Prostate gland (tissue), 2 donors: Measurements from ENCODE around the gene HKDC1. TPM values are rescaled to one million over a fixed set of nuclear protein-coding genes. Genes with fewer than 3 reads are reported as not detected.

Source experiments
- DNase-seq: peaks from one replicate; pipeline ENCODE4 v3.0.0-alpha.2; 2019; ENCODE audit warnings: low spot score
- H3K27ac ChIP-seq, 2 donors: fragments of 200-600 bp; sonication (generic); 2 replicates each; pipeline ENCODE4 v1.5.1; 2017 to 2019
- H3K27me3 ChIP-seq: fragments of 200-600 bp; sonication (generic); replicated peaks from 2 replicates; pipeline ENCODE4 v1.5.1; 2019; ENCODE audit not compliant: insufficient read depth
- H3K36me3 ChIP-seq, 2 donors: fragments of 200-600 bp; sonication (generic); 1 replicate in 1 of 2; 2 replicates in 1 of 2; pipeline versions ENCODE4 v1.5.1 to v1.8.1; 2017 to 2019
- H3K4me1 ChIP-seq: fragments of 200-600 bp; sonication (generic); replicated peaks from 2 replicates; pipeline ENCODE4 v1.5.1; 2019
- H3K4me3 ChIP-seq, 2 donors: fragments of 200-600 bp; sonication (generic); 2 replicates each; pipeline ENCODE4 v1.5.1; 2017 to 2019
- H3K9me3 ChIP-seq: fragments of 200-600 bp; sonication (generic); 2 replicates; pipeline ENCODE4 v1.5.1; 2017
- POLR2A ChIP-seq: fragments of 450-650 bp; IDR thresholded peaks from one replicate; pipeline ENCODE4 v1.6.1; 2016; ENCODE audit warnings: antibody characterized with exemption, mild to moderate bottlenecking
- POLR2AphosphoS5 ChIP-seq: sonication (generic); formaldehyde crosslinking; IDR thresholded peaks from one replicate; pipeline ENCODE4 v1.6.1; 2017; ENCODE audit warnings: antibody characterized with exemption
- WGBS: methylation state at CpG from one replicate; pipeline ENCODE4 v1.1.5; 2018; 5-methylcytosine and 5-hydroxymethylcytosine counted together
- intact Hi-C: fragments of 100-400 bp; cut with DNase I; formaldehyde crosslinking; loops from one replicate; pipeline ENCODE4 v1.14.2; 2022
- total RNA-seq, 2 donors: library from RNA; depleted of rRNA; stranded (reverse); fragments of >200 nt; gene quantifications; one replicate each; pipeline ENCODE4 v1.1.0, GENCODE V29; 2016
- TF ChIP-seq, protein P1 (sequence below), 4 experiments: fragments of 200-600 bp in 2 of 4; fragments of 450-650 bp in 2 of 4; sonication (generic) in 2 of 4; IDR thresholded peaks; 1 replicate in 3 of 4; 2 replicates in 1 of 4; pipeline ENCODE4 v1.5.1; 2016 to 2019; ENCODE audit warnings: antibody characterized with exemption in 4 of 4, mild to moderate bottlenecking in 2 of 4, moderate library complexity in 2 of 4

Gene HKDC1
- total RNA-seq, 2 donors from 2014 or later = 0.23 to 1.6 TPM

DNA sequence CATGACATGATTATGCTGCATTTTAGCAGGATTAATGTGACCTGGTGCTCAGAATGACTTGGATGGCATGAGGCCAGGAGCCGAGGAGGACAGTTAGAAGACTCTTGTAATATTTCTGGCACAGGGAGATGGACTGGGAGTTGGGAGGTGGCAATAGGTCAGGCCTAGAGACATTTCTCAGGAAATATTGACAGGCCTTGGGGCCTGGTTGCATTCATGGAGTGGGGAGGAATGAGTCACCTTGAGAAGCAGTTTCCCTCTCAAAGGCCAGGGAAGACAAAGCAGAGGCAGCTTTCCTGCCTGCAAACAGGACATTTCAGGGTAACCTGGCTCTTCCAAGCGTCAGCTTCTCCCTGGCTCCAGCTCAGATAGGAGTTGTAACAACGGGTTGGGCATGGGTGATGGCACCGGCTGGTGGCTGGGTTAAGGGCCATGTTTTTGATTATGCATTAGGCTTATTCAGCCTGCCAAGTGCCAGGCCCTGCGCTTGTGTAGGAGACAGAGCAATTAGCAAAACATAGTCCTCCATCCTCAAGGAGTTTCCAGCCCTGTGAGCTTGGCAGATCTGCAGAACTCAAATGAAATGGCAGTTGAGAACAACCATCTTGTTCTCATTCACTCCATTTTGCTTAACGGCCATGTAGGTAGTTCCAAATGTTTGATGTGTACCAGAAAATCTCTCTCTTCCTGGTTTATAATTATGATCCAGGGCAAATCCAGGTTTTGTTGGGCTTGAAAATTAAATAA is 96.4 kb downstream of the HKDC1 start:
- intact Hi-C loops = loop anchor here (5.0 kb wide), 4 partner anchors 46 to 79 kb away; no protein-coding TSS in a partner anchor
- H3K4me3 ChIP-seq = no peak overlapping the region
- H3K36me3 ChIP-seq = no peaks in the 10 kb centered on the region
- TF ChIP-seq, protein P1, sequence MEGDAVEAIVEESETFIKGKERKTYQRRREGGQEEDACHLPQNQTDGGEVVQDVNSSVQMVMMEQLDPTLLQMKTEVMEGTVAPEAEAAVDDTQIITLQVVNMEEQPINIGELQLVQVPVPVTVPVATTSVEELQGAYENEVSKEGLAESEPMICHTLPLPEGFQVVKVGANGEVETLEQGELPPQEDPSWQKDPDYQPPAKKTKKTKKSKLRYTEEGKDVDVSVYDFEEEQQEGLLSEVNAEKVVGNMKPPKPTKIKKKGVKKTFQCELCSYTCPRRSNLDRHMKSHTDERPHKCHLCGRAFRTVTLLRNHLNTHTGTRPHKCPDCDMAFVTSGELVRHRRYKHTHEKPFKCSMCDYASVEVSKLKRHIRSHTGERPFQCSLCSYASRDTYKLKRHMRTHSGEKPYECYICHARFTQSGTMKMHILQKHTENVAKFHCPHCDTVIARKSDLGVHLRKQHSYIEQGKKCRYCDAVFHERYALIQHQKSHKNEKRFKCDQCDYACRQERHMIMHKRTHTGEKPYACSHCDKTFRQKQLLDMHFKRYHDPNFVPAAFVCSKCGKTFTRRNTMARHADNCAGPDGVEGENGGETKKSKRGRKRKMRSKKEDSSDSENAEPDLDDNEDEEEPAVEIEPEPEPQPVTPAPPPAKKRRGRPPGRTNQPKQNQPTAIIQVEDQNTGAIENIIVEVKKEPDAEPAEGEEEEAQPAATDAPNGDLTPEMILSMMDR (IDR thresholded peaks at IDR 0.05) = no peak
- TF ChIP-seq POLR2AphosphoS5 (no peak), POLR2A (no peak)
- no peaks in the 10 kb centered on the region for H3K27me3 ChIP-seq
- peaks cover 17% of the 10 kb centered on the region for H3K4me1 ChIP-seq
- no peak overlapping the region for H3K27ac ChIP-seq
- WGBS = 82% methylated on average over 6 of the region's 6 CpGs
- DNase-seq = no peak
- H3K9me3 ChIP-seq = no peaks in the 10 kb centered on the region

Other genes starting within 250 kb of the HKDC1 start
- 10 to 100 TPM; 37.3 to 46.7 TPM for gene KIFBP, start 231.5 kb upstream of the HKDC1 start, total RNA-seq
- 10 to 100 TPM; 29.1 to 44.3 TPM for gene SRGN, start 132.2 kb upstream of the HKDC1 start, total RNA-seq
- 10 to 100 TPM; 28.5 to 38.0 TPM for gene VPS26A, start 96.2 kb upstream of the HKDC1 start, total RNA-seq
- gene SUPV3L1, start 40.1 kb upstream of the HKDC1 start, total RNA-seq = 10 to 100 TPM; 18.5 to 37.0 TPM
- 100 to 1,000 TPM in 1 of 2 donors, 10 to 100 TPM in 1; 67.8 to 134 TPM for gene HK1, start 58.2 kb downstream of the HKDC1 start, total RNA-seq
- 1 to 10 TPM in 1 of 2 donors, under 1 TPM in 1; 0.77 to 2.4 TPM for gene TACR2, start 196.6 kb downstream of the HKDC1 start, total RNA-seq
- gene TSPAN15, start 231.1 kb downstream of the HKDC1 start, total RNA-seq = 10 to 100 TPM; 78.8 to 85.3 TPM